Stimulated activated CD8-positive, alpha-beta memory T cell treated with anti-CD3 and anti-CD28 coated beads, Interleukin-4, amount 100 ng/mL, for 1 hour (primary cell): ENCODE measurements around the gene GRIK5.
"Not testable (repeated sequence)": the region's sequence is repeated elsewhere in the genome, so short reads cannot be mapped to it uniquely, and the experiment has no call there.

Experiments used
- DNase-seq, 2 donors: peaks; one replicate each; pipeline ENCODE4 v3.0.0-alpha.2; 2020; ENCODE audit warnings: low read depth in 2 of 2, low spot score in 1 of 2

Gene GRIK5, protein sequence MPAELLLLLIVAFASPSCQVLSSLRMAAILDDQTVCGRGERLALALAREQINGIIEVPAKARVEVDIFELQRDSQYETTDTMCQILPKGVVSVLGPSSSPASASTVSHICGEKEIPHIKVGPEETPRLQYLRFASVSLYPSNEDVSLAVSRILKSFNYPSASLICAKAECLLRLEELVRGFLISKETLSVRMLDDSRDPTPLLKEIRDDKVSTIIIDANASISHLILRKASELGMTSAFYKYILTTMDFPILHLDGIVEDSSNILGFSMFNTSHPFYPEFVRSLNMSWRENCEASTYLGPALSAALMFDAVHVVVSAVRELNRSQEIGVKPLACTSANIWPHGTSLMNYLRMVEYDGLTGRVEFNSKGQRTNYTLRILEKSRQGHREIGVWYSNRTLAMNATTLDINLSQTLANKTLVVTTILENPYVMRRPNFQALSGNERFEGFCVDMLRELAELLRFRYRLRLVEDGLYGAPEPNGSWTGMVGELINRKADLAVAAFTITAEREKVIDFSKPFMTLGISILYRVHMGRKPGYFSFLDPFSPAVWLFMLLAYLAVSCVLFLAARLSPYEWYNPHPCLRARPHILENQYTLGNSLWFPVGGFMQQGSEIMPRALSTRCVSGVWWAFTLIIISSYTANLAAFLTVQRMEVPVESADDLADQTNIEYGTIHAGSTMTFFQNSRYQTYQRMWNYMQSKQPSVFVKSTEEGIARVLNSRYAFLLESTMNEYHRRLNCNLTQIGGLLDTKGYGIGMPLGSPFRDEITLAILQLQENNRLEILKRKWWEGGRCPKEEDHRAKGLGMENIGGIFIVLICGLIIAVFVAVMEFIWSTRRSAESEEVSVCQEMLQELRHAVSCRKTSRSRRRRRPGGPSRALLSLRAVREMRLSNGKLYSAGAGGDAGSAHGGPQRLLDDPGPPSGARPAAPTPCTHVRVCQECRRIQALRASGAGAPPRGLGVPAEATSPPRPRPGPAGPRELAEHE

GRCh38 chr19:42069619-42070351 lies at the start of gene GRIK5:
Gene GRIK5, minus strand, starts transcription at chr19:42070206. Its CDS starts 4,436 bp downstream, at chr19:42065770.
- no peak for DNase-seq

- DNase-seq, result no peak
These were observed 47.1 kb upstream of the GRIK5 start for GRCh38 chr19:42117076-42117475.

DNA sequence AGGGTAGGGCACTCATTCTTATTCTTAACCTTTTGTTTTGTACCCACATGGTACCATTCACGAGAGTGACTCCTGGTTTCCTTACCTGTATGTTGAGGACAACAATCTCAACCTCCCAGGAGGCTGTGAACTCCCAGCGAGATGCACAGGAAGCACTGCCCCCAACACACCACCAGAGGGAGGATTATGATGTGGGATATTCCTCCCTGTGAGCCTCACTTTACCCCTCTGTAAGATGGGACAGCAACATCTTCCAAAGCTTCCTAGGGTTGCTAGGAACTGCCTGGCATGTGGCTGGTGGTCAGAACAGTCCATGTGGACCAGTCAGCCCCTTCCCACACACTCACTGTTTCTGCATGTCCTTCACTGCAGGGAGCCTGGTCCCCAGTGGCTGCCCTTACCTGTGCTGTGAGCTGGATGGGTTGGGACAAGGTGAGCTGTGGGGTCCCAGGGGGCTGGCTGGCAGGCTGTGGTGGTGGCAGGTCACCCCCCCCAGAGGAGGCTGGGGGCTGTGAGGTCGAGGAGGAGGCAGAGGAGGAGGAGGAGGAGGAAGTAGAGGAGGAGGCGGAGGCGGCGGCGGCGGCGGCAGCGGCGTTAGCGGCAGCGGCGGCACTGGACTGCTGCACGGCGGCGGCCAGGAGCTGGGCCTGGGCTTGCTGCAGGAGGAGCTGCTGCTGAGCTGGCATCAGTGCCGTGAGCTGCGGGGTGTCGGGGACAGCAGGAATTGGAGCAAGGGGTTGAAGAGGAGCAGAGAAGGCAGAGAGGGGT lies 46.5 kb upstream of the GRIK5 start:
- no peak for DNase-seq

- no peak for DNase-seq
These were observed 45.7 kb upstream of the GRIK5 start for GRCh38 chr19:42115705-42116104.

GRCh38 chr19:42115219-42115618 lies 45.2 kb upstream of the GRIK5 start:
- no peak for DNase-seq

DNA sequence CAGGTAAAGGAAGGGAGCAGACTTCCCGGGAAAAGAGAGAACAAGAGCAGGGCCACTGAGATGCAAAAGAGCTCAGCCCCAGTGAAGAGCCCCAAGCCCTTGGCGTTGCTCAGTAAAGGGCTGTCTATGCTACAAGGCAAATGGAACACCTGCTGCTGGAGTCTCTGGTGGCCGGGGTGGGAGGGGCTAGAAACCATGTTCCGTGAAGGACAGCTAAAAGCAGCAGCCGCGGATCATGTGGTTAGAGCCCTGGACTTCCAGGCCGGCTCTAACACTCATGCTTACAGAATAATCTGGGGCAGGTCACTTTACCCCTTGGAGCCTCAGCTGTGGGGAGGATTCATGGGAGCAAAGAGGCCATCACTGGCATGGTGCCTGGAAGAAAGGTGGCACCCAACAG lies 44.4 kb upstream of the GRIK5 start:
- DNase-seq, result no peak

- no peak for DNase-seq
These were observed 43.8 kb upstream of the GRIK5 start for GRCh38 chr19:42113641-42114348.

GRCh38 chr19:42111811-42112210 lies 41.8 kb upstream of the GRIK5 start:
- DNase-seq, result no peak

DNA sequence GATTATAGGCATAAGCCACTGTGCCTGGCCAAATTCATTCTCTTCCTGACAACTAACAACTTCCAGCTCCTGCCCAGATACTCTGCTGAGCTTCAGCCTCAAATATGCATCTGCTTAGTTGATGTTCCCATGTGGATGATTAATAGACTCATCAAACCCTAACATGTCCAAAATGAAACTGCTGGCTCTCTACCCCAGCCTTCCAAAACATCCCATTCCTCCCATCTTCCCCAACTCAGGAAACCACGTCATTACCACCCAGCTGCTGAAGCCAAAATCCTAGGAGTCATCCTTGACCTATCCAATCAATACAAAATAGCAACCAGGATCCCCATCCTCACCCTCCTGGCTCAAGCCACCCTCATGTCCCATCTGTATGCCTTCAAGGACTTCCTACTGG lies 41.4 kb upstream of the GRIK5 start:
- no peak for DNase-seq

DNA sequence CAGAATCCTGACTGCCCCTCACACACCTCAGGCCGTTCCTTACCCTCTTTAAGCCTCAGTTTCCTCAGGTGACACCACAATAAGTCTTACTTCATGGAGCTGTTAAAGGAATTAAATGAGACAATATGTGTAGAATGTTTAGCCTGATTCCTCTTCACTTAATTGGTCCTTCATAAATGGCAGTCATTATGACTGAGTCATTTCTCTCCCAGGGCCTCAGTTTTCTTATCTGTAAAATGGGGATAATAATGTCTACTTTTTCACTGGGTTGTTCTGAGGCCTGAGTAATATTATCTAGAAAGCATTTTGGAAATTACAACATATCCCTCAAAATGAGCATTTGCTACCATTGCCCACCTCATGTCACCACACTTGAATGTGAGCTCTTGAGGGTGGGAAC lies 40.7 kb upstream of the GRIK5 start:
- DNase-seq, result no peak

DNA sequence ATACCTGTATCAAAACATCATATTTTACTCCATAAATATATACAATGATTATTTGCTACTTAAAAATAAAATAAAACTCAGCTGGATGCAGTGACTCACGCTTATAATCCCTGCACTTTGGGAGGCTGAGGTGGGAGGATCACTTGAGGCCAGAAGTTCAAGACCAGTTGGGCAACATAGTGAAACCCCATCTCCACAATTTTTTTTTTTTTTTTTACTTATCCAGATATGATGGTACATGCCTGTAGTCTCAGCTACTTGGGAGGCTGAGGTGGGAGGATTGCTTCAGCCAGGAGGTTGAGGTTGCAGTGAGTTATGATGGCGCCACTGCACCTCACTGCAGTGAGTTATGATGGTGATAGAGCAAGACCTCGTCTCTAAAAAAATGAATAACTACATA lies 39.9 kb upstream of the GRIK5 start:
- no peak for DNase-seq

DNA sequence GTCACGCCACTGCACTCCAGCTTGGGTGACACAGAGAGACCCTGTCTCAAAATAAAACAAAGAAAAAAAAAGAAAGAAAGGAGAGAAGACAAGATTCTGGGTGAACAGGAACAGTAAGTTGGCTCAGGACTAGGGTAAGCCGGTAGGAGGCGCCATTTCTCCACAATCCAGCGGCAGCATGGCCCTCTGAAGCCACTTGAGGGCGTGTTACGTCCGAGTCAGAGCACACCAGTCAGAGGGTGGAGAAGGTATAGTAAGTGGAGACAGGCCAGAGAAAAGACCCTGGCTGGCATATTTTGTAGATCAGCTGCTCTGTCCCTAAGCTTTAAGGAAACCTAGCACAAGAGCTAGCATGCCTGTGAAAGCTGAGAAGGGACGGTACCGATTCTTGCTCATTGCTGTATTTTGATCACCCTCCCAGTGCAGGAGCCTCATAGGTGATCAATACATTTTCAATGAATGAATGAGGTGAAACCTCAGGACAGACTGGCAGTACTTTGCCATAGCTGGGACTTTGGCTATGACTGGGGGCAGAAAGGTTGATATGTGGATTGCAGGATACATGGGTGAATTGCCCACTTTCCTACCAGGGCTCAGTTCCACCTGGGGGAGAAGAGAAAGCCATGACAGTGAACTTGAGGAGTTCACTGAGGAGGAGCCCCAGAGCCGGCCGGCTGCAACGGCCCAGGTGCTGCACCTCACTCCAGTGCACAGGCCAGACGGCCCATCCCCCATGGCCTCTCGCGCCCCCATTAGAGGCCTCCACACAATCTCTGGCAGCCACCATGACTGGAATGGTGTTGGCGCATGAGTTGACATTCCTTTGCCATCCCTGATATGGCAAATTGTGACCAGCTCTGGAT lies 38.8 kb upstream of the GRIK5 start:
- peak; percentile 78 to 82 for DNase-seq

DNA sequence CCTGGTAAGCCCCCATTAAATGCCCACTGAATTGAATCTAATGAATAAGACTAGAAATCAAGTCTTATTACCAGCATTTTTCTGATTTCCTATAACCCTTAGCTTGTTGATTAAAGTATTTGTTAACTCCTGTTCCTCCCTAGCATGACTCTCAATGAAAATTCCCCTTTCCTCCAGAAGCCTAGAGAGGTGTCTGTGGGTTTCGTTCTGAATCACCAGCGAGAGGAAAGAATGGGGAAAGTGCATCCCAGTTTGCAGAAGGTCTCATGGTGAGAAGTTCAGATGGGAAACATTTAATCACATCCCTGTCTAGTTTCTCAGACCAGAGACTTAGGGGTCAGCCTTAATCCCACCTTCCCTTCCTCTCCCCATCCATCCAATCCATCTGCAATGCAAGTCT lies 35.4 kb upstream of the GRIK5 start:
- no peak for DNase-seq

- DNase-seq, result no peak
These were observed 32.9 kb upstream of the GRIK5 start for GRCh38 chr19:42102877-42103276.

GRCh38 chr19:42100241-42100640 lies 30.2 kb upstream of the GRIK5 start:
- not testable (repeated sequence) for DNase-seq

DNA sequence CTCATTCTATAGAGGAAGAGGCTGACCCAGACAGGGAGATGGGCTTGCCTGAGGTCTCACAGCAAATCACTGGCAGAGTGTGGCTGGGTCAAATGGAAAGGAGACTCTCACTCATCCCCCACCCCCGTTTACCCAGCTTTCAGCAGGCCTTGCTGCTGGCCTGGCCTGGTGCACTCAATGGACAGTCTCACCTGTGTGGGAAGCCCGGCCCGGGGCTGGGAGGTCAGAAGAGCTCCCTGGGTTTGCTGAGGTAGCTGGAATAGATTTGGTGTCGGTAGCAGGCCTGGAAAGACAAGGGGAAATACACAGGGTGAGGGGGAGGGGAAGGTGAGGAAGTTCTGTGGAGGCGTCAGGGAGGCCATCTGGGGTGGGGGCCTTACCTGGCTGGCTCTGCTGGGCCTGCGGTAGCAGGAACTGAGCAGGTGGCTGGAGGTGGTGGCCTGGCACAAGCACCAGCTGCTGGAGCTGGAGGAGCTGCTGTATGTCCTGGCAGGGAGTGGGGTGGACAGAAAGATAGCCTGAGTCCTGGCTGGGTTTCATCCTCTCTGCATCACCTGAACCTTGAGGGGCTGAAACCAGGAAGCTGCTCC lies 29.4 kb upstream of the GRIK5 start:
- no peak for DNase-seq

GRCh38 chr19:42098781-42099180 lies 28.8 kb upstream of the GRIK5 start:
- DNase-seq, result no peak

GRCh38 chr19:42097461-42097860 lies 27.5 kb upstream of the GRIK5 start:
- no peak for DNase-seq
